Smooth muscle cell (in vitro differentiated cells): ENCODE results near the gene FSCN2. TPM values are rescaled to one million over a fixed set of nuclear protein-coding genes. Genes with fewer than 3 reads are reported as not detected.

Experiments
- DNase-seq: peaks from one replicate; lab custom pipeline; 2025; ENCODE audit not compliant: unreplicated experiment; lab: John Stamatoyannopoulos, UW
- H2AFZ ChIP-seq: fragments of 200-600 bp; sonication (generic); 2 replicates; pipeline ENCODE4 v1.6.0; 2016; ENCODE audit warnings: antibody characterized with exemption, low read depth, mild to moderate bottlenecking
- H3F3A ChIP-seq: fragments of 200-600 bp; sonication (generic); 2 replicates; pipeline ENCODE4 v1.6.0; 2017; ENCODE audit warnings: antibody characterized with exemption, low read depth
- H3K27ac ChIP-seq: fragments of 200-600 bp; sonication (generic); 2 replicates; pipeline ENCODE4 v1.5.1; 2016; ENCODE audit warnings: low read depth, mild to moderate bottlenecking
- H3K27me3 ChIP-seq: fragments of 200-600 bp; sonication (generic); 2 replicates; pipeline ENCODE4 v1.6.1; 2016; ENCODE audit warnings: low read depth, mild to moderate bottlenecking
- H3K36me3 ChIP-seq: fragments of 200-600 bp; sonication (generic); 2 replicates; pipeline ENCODE4 v1.5.1; 2016; ENCODE audit warnings: low read depth
- H3K4me1 ChIP-seq: fragments of 200-600 bp; sonication (generic); 2 replicates; pipeline ENCODE4 v1.5.1; 2016; ENCODE audit warnings: low read depth
- H3K4me2 ChIP-seq: fragments of 200-600 bp; sonication (generic); 2 replicates; pipeline ENCODE4 v1.6.0; 2016; ENCODE audit warnings: mild to moderate bottlenecking
- H3K4me3 ChIP-seq: fragments of 200-600 bp; sonication (generic); 2 replicates; pipeline ENCODE4 v1.5.1; 2016; ENCODE audit warnings: mild to moderate bottlenecking
- H3K79me2 ChIP-seq: fragments of 200-600 bp; sonication (generic); 2 replicates; pipeline ENCODE4 v1.6.0; 2016; ENCODE audit warnings: low read depth, mild to moderate bottlenecking
- H3K9ac ChIP-seq: fragments of 200-600 bp; sonication (generic); 2 replicates; pipeline ENCODE4 v1.6.0; 2016; ENCODE audit warnings: low read depth
- H3K9me3 ChIP-seq: fragments of 200-600 bp; sonication (generic); replicated peaks from 2 replicates; pipeline ENCODE4 v1.5.1; 2016; ENCODE audit warnings: low read depth
- H4K20me1 ChIP-seq: fragments of 200-600 bp; sonication (generic); 2 replicates; pipeline ENCODE4 v1.6.0; 2016; ENCODE audit warnings: low read depth
- CTCF ChIP-seq: fragments of 200-600 bp; sonication (generic); IDR thresholded peaks from 2 replicates; pipeline ENCODE4 v1.5.1; 2017; ENCODE audit warnings: borderline replicate concordance, mild to moderate bottlenecking, antibody characterized with exemption; ENCODE audit not compliant: insufficient read depth, poor library complexity, severe bottlenecking
- WGBS: methylation state at CpG from one replicate; pipeline ENCODE4 v1.1.7; 2016; ENCODE audit warnings: low lambda C conversion rate; 5-methylcytosine and 5-hydroxymethylcytosine counted together
- polyA plus RNA-seq: library from polyadenylated mRNA; unstranded; fragments of >200 nt; fragmentation: Nextera tagmentation; extraction: Ambion mirVana; gene quantifications from 2 replicates; pipeline ENCODE4 v1.2.1, GENCODE V29; 2016
- total RNA-seq: library from RNA; depleted of rRNA; stranded (reverse); fragments of >200 nt; gene quantifications from 2 replicates; pipeline ENCODE4 v1.2.3, GENCODE V29; 2014

Gene FSCN2
- total and polyA plus RNA-seq, 2 experiments from 2014 or later: 0.63 to 0.72 TPM

GRCh38 chr17:81533339-81534141, 5.4 kb downstream of the FSCN2 start:
- Histone ChIP-seq H3K9ac (no peak overlapping the region), H3K27me3 (peaks cover 11% of the 10 kb centered on the region), H3F3A (no peaks in the 10 kb centered on the region), H3K4me2 (no peak overlapping the region), H3K79me2 (no peaks in the 10 kb centered on the region), H3K36me3 (no peaks in the 10 kb centered on the region), H2AFZ (no peak overlapping the region), H3K27ac (no peak overlapping the region), H4K20me1 (peaks cover 7% of the 10 kb centered on the region), H3K9me3 (no peaks in the 10 kb centered on the region), H3K4me1 (peaks cover 9% of the 10 kb centered on the region), H3K4me3 (no peak overlapping the region)
- WGBS: 84% methylated on average over 21 of the region's 21 CpGs
- no peak for TF ChIP-seq CTCF
- no peak for DNase-seq

GRCh38 chr17:81534157-81535006, 6.2 kb downstream of the FSCN2 start:
- no peaks in the 10 kb centered on the region for H3K36me3 ChIP-seq
- H3K4me2 ChIP-seq: no peak overlapping the region
- no peaks in the 10 kb centered on the region for H3K9me3 ChIP-seq
- H4K20me1 ChIP-seq: peaks cover 10% of the 10 kb centered on the region
- H3K4me3 ChIP-seq: no peak overlapping the region
- H3K4me1 ChIP-seq: peaks cover 9% of the 10 kb centered on the region
- no peak for DNase-seq
- H3K9ac ChIP-seq: no peak overlapping the region
- no peak for TF ChIP-seq CTCF
- peaks cover 11% of the 10 kb centered on the region for H3K27me3 ChIP-seq
- H2AFZ ChIP-seq: no peak overlapping the region
- H3K79me2 ChIP-seq: no peaks in the 10 kb centered on the region
- 76% methylated on average over 5 of the region's 6 CpGs for WGBS
- no peak overlapping the region for H3K27ac ChIP-seq
- no peaks in the 10 kb centered on the region for H3F3A ChIP-seq

- Histone ChIP-seq H2AFZ (no peak overlapping the region), H3K9ac (no peak overlapping the region), H3K27me3 (peaks cover 11% of the 10 kb centered on the region), H4K20me1 (peaks cover 10% of the 10 kb centered on the region), H3K4me2 (no peak overlapping the region), H3K79me2 (no peaks in the 10 kb centered on the region), H3K4me1 (peaks cover 9% of the 10 kb centered on the region), H3K9me3 (no peaks in the 10 kb centered on the region), H3K4me3 (no peak overlapping the region), H3K36me3 (no peaks in the 10 kb centered on the region), H3F3A (no peaks in the 10 kb centered on the region), H3K27ac (no peak overlapping the region)
- 95% methylated on average over 3 of the region's 5 CpGs for WGBS
- DNase-seq: no peak
- no peak for TF ChIP-seq CTCF
Observed at GRCh38 chr17:81535007-81535328, 6.8 kb downstream of the FSCN2 start.
